ENCODE measurements around the gene KIAA1217. TPM values are rescaled to one million over a fixed set of nuclear protein-coding genes. Genes with fewer than 3 reads are reported as not detected.

The KIAA1217 gene
- total RNA-seq, 1 experiment from 2014 or later = 18.6 TPM

- peak overlapping the region in 1 of 3 experiments; percentile 10; a peak in 1 of 7 replicates for H3K27ac Mint-ChIP-seq
- H3K36me3 Mint-ChIP-seq (ENCODE audit: insufficient read depth in 1 of 3, low read depth in 3 of 3) = no peaks in the 10 kb centered on the region
- H3K4me1 Mint-ChIP-seq = peaks cover 2 to 4% of the 10 kb centered on the region in 2 experiments; a peak in 2 of 4 replicates
- Histone ChIP-seq H3K18ac (ENCODE audit: insufficient read length, low read depth, low read length) (no peak overlapping the region), H4K20me1 (ENCODE audit: control insufficient read depth, insufficient read depth, insufficient read length) (no peaks in the 10 kb centered on the region), H2AFZ (ENCODE audit: low read length) (no peak overlapping the region), H2BK15ac (ENCODE audit: low read depth, low read length) (no peak overlapping the region), H2BK20ac (ENCODE audit: low read depth, low read length, poor library complexity, severe bottlenecking) (no peak overlapping the region), H3K9me3 (ENCODE audit: control insufficient read depth, low read depth, low read length) (no peaks in the 10 kb centered on the region), H2BK5ac (ENCODE audit: insufficient read length, low read length) (no peak overlapping the region), H3K27me3 (ENCODE audit: insufficient read depth, low read length) (no peaks in the 10 kb centered on the region), H3K4me1 (ENCODE audit: insufficient read depth, low read length) (peaks cover 4% of the 10 kb centered on the region; the same call in 1 of the 2 replicates), H4K91ac (ENCODE audit: insufficient read length, low read depth, low read length) (no peak overlapping the region), H3K23ac (ENCODE audit: insufficient read length, low read depth, low read length) (no peak overlapping the region), H3K4me2 (ENCODE audit: insufficient read depth, insufficient read length, low read length) (no peak overlapping the region), H2BK120ac (ENCODE audit: low read depth, low read length, poor library complexity, severe bottlenecking) (no peak overlapping the region), H3K14ac (ENCODE audit: insufficient read depth, low read length) (no peak overlapping the region), H3K27ac (ENCODE audit: insufficient read length, low read depth, low read length) (no peak overlapping the region), H3K9ac (ENCODE audit: extremely low read depth, insufficient read length, low read length) (no peak overlapping the region), H4K5ac (ENCODE audit: insufficient read length, low read depth, low read length) (no peak overlapping the region), H3K79me1 (ENCODE audit: insufficient read depth, low read depth, low read length, poor library complexity, severe bottlenecking) (no peaks in the 10 kb centered on the region), H2BK12ac (ENCODE audit: insufficient read length, low read depth, low read length) (no peak overlapping the region), H3K79me2 (ENCODE audit: insufficient read depth, low read length) (no peaks in the 10 kb centered on the region), H2AK5ac (ENCODE audit: insufficient read length, low read length) (no peak overlapping the region), H4K8ac (replicated peaks; ENCODE audit: insufficient read length, low read depth, low read length) (no peak overlapping the region), H3T11ph (ENCODE audit: low read length) (no peak overlapping the region), H3K56ac (ENCODE audit: insufficient read length, low read depth, low read length) (no peak overlapping the region), H3K23me2 (ENCODE audit: insufficient read length, low read depth, low read length, poor library complexity, severe bottlenecking) (no peaks in the 10 kb centered on the region), H3K4ac (ENCODE audit: low read depth, low read length) (no peak overlapping the region)
- no peaks in the 10 kb centered on the region for H3K9me3 Mint-ChIP-seq
- no peak for DNase-seq
- WGBS (ENCODE audit: extremely low coverage, insufficient read length, low lambda C conversion rate) = no CpG with 5 or more reads among the region's 14 CpGs
- no peaks in the 10 kb centered on the region for H3K27me3 Mint-ChIP-seq (ENCODE audit: low read depth)
- H3K4me3 Mint-ChIP-seq = no peak overlapping the region; a peak in 1 of 5 replicates
- TF ChIP-seq CTCF (conservative IDR thresholded peaks at IDR 0.05) = no peak
Measured at GRCh38 chr10:24427678-24428409, 218.9 kb downstream of the KIAA1217 start.

Measured in H9 (cell line).